Measurements from ENCODE around the gene IL17F.

The IL17F gene

DNA sequence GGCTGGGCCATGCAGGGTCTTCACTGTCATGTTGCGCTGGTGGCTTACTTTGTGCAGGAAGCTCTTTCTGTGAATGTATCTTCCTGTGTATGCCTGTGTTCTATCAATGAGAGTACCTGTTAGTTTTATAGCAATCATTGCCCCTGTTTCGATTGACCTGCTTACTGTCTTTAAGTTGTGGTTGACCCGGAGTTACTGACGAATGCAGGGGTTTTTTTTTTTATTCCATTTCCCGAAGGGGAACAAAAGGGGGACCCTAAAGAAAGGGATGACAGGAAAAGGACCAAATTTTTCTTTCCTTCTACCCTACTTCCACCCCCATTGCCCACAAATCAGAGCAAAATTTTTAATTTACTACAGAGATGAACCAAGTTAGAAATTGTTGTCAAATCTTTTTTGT, at the start of gene IL17F:
TSS of gene IL17F (minus strand) at position 101 of the 400 bp plus-strand sequence. CDS start at position 30, 71 bp downstream.
- no peak for DNase-seq (ENCODE audit: low read depth in 2 of 2)

GRCh38 chr6:52293067-52293466, 48.8 kb upstream of the IL17F start:
- DNase-seq (ENCODE audit: low read depth in 2 of 2): no peak

GRCh38 chr6:52288841-52289240, 44.5 kb upstream of the IL17F start:
- DNase-seq (ENCODE audit: low read depth in 2 of 2): no peak

DNA sequence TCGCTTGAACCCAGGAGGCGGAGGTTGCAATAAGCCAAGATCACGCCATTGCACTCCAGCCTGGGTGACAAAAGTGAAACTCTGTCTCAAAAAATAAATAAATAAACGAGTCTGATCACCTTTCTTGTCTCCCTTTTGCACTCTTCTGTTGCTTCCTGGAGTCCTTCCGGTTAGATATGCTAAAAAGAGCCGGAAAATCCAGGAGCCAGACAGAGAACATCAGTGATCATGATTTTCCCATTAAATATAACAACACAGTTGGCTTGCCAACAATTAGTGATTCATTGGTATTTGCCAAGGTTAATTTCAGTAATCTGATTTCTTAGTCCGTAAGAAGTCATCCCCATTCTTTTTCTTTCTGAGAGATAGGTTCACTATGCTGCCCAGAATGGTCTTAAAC, 43.9 kb upstream of the IL17F start:
- no peak for DNase-seq (ENCODE audit: low read depth in 2 of 2)

DNA sequence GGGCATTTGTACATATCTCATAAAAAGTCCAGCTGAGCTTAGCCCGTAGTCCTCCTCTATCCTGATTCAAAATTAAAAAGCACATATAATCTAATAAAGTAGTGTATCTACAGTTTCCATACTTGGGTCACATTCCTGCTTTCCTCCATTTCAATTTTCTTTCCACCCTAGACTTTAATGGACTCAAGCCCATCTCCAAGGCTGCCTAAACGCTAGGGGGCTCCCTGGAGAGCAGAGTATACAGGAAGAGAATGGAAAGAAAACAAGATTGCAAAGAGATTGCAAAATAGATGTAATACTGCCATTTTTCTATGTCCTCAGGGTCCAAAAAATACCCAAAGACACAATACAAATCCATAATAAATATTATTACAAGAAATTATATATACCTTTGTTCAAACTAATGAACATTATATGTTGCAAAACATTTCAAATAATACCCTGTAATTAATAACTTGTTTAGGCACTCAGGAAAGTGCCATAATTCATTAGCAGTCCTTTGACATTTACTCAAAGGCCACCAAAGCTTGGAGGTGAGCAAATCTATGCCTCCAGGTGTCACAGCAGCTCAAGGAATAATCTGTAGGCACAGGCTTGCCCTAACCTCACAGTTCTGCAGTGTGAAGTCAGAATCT, 42.6 kb upstream of the IL17F start:
- peak; percentile 43 to 44 for DNase-seq (ENCODE audit: low read depth in 2 of 2)

DNA sequence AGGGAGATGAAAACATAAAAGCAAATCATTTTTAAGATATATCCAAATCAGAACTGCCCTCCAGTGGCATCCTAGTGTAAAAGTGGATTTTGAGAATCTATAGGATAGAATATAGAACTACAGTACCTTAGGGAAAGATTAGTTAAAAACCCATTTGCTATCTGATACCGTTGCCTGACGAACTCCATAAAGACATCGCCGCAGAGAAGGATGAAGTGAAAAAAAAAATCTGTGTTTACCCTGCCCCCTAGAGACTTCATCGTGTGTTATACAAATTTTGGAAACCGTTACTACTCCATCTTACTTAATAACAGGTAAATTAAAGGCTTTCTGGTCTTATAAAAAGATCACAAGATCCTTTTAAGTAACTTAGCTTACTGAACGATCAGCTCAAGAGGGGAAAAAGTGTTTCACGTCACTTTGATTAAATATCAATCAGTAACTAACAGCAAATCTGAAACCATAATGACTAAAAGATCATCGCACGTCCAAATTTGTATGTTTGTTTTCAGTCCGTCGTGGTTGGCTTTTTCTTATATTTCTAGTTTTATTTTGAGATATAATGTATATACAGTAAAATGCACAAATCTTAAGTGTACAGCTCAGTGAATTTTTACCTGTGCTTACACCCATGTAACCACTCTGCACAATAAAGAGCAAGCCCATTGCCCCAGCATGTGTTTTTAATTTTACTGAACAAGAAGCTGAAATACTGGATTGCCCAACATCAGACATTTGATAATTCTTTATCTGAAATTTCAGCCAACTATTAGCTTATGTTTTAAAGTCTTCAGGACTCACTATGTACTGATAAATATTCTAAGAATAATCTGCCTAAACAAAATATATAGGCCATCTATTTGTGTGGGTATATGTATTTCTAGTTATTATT, 41.1 kb upstream of the IL17F start:
- no peak for DNase-seq (ENCODE audit: low read depth in 2 of 2)

- DNase-seq (ENCODE audit: low read depth in 2 of 2): peak; percentile 92 to 94
Measured at GRCh38 chr6:52284460-52285176, 40.3 kb upstream of the IL17F start, which contains the start of gene MCM3. MCM3 (minus strand) TSS chr6:52284742; CDS start chr6:52284674, 68 bp downstream.

DNA sequence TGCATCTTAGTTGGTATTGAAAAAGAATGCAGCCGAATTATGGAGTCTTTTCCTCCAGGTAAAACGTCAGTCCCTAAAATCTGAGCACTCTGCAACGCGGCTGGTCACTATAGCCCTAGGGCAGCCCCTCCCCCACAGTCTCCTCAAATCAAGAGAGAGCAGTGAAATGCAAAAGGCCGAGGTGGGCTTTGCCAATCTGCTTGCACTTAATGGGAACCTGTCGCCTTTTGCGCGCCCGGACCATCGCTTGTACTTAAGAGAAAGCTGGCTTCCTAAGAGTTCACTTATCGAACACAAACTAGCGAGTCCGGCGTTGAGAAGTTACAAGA, 39.8 kb upstream of the IL17F start:
- peak; percentile 42 for DNase-seq (ENCODE audit: low read depth in 2 of 2)

- DNase-seq (ENCODE audit: low read depth in 2 of 2): no peak
Measured at GRCh38 chr6:52283111-52283510, 38.8 kb upstream of the IL17F start.

- no peak for DNase-seq (ENCODE audit: low read depth in 2 of 2)
Measured at GRCh38 chr6:52276130-52276529, 31.8 kb upstream of the IL17F start.

GRCh38 chr6:52271852-52272460, 27.7 kb upstream of the IL17F start:
- no peak for DNase-seq (ENCODE audit: low read depth in 2 of 2)

- peak; percentile 40 to 51 for DNase-seq (ENCODE audit: low read depth in 2 of 2)
Measured at GRCh38 chr6:52263709-52264540, 19.6 kb upstream of the IL17F start.

DNA sequence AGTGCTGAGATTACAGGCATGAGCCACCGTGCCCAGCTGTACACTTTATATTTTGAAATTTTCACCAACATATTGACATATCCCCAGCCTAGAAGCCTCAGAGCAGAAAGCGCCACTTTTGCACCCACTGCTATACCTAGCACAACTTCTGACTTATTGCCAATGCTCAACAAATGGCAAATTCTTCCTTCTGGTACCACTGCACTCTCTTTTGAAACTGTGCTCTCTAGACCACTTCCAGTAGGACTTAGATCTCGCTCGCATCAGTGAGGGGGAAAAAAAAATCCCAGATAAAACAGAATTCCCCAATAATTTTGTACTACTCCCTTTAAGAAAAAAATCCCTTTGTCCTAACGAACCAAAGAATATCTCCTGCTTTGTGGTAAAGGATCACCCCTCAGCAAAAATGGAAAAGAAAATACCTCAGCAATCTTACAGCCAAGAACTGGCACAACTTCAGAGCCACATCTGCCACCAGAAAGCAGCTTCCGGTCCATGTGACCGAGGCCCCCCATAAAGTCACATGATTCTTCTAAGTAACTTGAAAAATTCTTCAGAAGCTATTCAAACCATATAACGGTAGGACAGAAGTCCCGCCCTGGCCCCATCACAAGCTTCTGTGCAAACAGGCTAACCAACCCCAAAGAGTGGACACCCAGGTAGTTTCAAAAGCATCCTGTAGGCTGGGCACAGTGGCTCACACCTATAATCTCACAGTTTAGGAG, 18.5 kb upstream of the IL17F start:
- DNase-seq (ENCODE audit: low read depth in 2 of 2): no peak

- DNase-seq (ENCODE audit: low read depth in 2 of 2): no peak
Measured at GRCh38 chr6:52261229-52261628, 16.9 kb upstream of the IL17F start.

- no peak for DNase-seq (ENCODE audit: low read depth in 2 of 2)
Measured at GRCh38 chr6:52260634-52261033, 16.3 kb upstream of the IL17F start.

DNA sequence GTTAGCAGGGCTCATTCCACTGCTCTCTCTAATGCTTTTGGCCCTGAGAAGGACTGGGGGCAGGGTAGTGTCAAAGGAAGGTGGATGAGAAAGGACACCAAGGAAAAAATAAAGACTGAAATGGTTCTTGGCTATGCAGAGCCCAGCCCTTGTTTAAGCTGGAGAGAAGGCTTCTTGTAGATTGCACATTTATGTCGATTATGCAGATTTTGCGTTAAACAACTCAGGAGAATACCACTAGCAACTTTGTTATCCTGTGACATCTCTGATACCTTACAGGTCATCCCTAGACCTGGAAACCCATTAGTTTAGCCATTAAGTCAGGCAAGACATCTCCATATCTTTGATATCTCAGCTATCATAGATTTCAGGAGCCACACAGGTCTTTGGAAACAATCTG, 11.1 kb upstream of the IL17F start:
- no peak for DNase-seq (ENCODE audit: low read depth in 2 of 2)

- DNase-seq (ENCODE audit: low read depth in 2 of 2): no peak
Measured at GRCh38 chr6:52254731-52255378, 10.6 kb upstream of the IL17F start.

DNA sequence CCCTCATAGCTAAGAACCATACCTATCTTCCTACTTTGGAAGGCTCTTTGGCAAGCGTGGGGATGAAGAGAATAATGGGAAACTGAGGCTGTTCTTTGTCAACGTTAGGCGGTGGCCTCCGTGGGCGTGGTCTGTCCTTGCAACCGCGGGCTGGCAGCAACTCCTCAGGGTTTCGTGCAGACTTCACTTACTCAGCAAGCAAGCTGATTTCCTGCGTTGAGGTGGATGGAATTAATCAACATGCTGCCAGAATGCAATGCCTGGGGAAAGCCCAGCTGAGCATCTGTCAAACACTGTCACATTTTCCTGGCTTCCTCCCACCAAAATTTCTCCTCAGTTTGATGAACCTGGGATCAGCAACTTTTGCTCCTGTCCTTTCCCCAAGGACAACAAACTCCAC, 9.2 kb upstream of the IL17F start:
- DNase-seq (ENCODE audit: low read depth in 2 of 2): peak; percentile 24 to 26

- no peak for DNase-seq (ENCODE audit: low read depth in 2 of 2)
Measured at GRCh38 chr6:52251113-52251512, 6.8 kb upstream of the IL17F start.

DNA sequence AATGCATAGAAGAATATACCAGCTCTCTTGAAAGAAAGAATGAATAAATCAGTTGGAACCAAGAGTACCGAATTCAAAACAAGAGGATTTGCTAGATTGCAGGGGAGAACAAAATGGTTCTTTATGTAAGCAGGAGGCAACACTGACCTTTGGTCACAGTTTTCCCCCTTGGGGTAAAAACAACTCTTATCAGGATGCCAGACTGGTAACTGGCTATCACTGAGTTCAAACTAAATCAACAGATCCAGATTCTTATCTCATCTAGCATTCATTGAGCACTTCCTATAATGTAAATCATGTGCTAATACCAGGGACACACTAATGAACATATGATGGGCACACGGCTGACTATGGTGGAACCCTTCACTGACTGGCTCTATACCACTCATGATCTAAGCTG, 4.8 kb upstream of the IL17F start:
- DNase-seq (ENCODE audit: low read depth in 2 of 2): no peak
